Lung (tissue), 12 donors: ENCODE measurements around the gene PDIA6. TPM values are rescaled to one million over a fixed set of nuclear protein-coding genes. Genes with fewer than 3 reads are reported as not detected.

Source experiments
- ATAC-seq: fragments of 200-7000 bp; cut with Tn5 transposase; one replicate; pipeline ENCODE4 v1.9.1; 2020; ENCODE audit warnings: moderate number of reproducible peaks; ENCODE audit not compliant: insufficient read depth, low FRiP score
- DNase-seq, 3 donors: peaks; one replicate each; pipeline ENCODE4 v3.0.0-alpha.2; 2013 to 2017
- H3K27ac ChIP-seq, 2 donors: one replicate each; pipeline ENCODE4 v1.5.1; 2013; ENCODE audit warnings: mild to moderate bottlenecking in 2 of 2, moderate library complexity in 2 of 2, control low read depth in 1 of 2, inconsistent platforms in 1 of 2, low read depth in 1 of 2, low read length in 1 of 2
- H3K27me3 ChIP-seq, 3 donors: one replicate each; pipeline ENCODE4 v1.5.1; 2013; ENCODE audit warnings: low read length in 2 of 3; ENCODE audit not compliant: control insufficient read depth in 3 of 3, insufficient read depth in 3 of 3
- H3K36me3 ChIP-seq, 4 donors: one replicate each; pipeline ENCODE4 v1.5.1; 2013; ENCODE audit warnings: low read length in 4 of 4, mild to moderate bottlenecking in 1 of 4, moderate library complexity in 1 of 4; ENCODE audit not compliant: control insufficient read depth in 4 of 4, insufficient read depth in 4 of 4
- H3K4me1 ChIP-seq, 5 donors: one replicate each; pipeline ENCODE4 v1.5.1; 2013; ENCODE audit warnings: low read length in 5 of 5, mild to moderate bottlenecking in 2 of 5, moderate library complexity in 1 of 5; ENCODE audit not compliant: control insufficient read depth in 5 of 5, insufficient read depth in 5 of 5
- H3K4me3 ChIP-seq: one replicate; pipeline ENCODE4 v1.5.1; 2013; ENCODE audit warnings: mild to moderate bottlenecking, control low read depth, moderate library complexity
- H3K9ac ChIP-seq, 2 donors: one replicate each; pipeline ENCODE4 v1.5.1; 2013; ENCODE audit warnings: low read length in 2 of 2, control low read depth in 1 of 2; ENCODE audit not compliant: insufficient read depth in 1 of 2
- H3K9me3 ChIP-seq, 4 donors: one replicate each; pipeline ENCODE4 v1.5.1; 2013; ENCODE audit warnings: low read length in 3 of 4, mild to moderate bottlenecking in 1 of 4, moderate library complexity in 1 of 4; ENCODE audit not compliant: control insufficient read depth in 4 of 4, insufficient read depth in 3 of 4
- WGBS, 2 donors: extraction: QIAGEN DNeasy Blood & Tissue Kit; methylation state at CpG; one replicate each; pipeline ENCODE4 v1.1.7; 2013; 5-methylcytosine and 5-hydroxymethylcytosine counted together
- polyA plus RNA-seq, 2 donors: library from polyadenylated mRNA; stranded (reverse); fragments of 200-250 nt; gene quantifications; one replicate each; pipeline ENCODE4 v1.2.1, GENCODE V29; 2013
- total RNA-seq, 2 donors: library from RNA; depleted of rRNA in 1 of 2; stranded (reverse); fragments of >200 nt in 1 of 2; gene quantifications; one replicate each; pipeline ENCODE4 v1.2.1, GENCODE V29; 2014 to 2021
- TF ChIP-seq, protein P1 (sequence below): IDR thresholded peaks from 2 replicates; pipeline ENCODE4 v1.5.1; 2012; ENCODE audit warnings: mild to moderate bottlenecking; ENCODE audit errors: control extremely low read depth, extremely low read depth
- donor health status: control.
- donor health status: control.
- donor health status: Bipolar disorder and iron deficiency.
- donor health status: healthy.
- donor health status: DM: yes; HTN: yes; CAD: no.

PDIA6 gene
- total and polyA plus RNA-seq, 4 donors = 70.1 to 341 (median 189) TPM

DNA sequence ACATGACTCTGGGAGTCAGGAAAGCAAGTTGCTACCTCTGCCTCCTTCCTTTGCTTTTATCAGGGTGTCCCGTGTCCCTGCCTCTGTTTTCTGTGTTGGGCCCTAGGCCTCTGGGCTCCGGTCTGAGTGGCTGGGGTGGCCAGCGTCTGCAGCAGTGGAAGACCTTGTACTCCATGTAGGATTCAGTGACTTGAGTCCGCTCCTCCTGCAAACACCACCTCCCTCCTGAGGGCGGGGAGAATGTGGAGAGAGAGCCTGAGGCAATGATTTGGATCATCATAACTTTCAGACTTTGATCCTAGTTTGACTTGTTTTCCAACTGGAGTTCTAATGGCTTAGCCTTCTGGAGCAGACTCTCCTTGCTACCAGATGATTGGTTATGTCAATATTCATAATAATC, 60.3 kb downstream of the PDIA6 start:
- H3K36me3 ChIP-seq = no peaks in the 10 kb centered on the region
- H3K27ac ChIP-seq = no peak overlapping the region
- no peaks in the 10 kb centered on the region for H3K4me1 ChIP-seq
- no peaks in the 10 kb centered on the region for H3K9me3 ChIP-seq
- ATAC-seq (no peak), DNase-seq (no peak)
- no peak overlapping the region for H3K9ac ChIP-seq
- H3K4me3 ChIP-seq = no peak overlapping the region
- H3K27me3 ChIP-seq = peaks cover 0 to 4% (median 0%) of the 10 kb centered on the region in 3 donors
- WGBS, 2 donors = 89 to 98% methylated on average over 5 of the region's 5 CpGs
- TF ChIP-seq, protein P1, sequence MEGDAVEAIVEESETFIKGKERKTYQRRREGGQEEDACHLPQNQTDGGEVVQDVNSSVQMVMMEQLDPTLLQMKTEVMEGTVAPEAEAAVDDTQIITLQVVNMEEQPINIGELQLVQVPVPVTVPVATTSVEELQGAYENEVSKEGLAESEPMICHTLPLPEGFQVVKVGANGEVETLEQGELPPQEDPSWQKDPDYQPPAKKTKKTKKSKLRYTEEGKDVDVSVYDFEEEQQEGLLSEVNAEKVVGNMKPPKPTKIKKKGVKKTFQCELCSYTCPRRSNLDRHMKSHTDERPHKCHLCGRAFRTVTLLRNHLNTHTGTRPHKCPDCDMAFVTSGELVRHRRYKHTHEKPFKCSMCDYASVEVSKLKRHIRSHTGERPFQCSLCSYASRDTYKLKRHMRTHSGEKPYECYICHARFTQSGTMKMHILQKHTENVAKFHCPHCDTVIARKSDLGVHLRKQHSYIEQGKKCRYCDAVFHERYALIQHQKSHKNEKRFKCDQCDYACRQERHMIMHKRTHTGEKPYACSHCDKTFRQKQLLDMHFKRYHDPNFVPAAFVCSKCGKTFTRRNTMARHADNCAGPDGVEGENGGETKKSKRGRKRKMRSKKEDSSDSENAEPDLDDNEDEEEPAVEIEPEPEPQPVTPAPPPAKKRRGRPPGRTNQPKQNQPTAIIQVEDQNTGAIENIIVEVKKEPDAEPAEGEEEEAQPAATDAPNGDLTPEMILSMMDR = no peak

DNA sequence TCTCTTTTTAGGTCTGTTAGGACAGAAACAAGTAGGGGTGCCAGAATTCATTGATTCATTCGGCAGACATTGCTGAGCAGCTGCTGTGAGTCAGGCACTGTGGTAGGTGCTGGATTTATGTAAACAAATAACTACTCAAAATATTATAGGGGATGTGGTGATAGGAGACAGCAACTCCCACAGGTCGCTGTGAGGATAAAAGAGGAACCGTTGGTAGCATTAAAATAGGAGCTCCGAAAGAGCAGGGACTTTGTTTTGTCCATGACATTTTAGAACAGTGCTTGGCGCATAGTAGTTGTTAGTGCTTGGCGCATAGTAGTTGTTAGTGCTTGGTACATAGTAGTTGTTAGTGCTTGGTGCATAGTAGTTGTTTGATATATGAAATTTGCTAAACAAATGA, 62.0 kb downstream of the PDIA6 start:
- WGBS, 2 donors = 82 to 87% methylated on average over 6 of the region's 6 CpGs
- ATAC-seq (no peak), DNase-seq (no peak)
- Histone ChIP-seq H3K36me3 (no peaks in the 10 kb centered on the region), H3K4me3 (no peak overlapping the region), H3K9me3 (no peaks in the 10 kb centered on the region), H3K27me3 (peaks cover 0 to 4% (median 0%) of the 10 kb centered on the region in 3 donors), H3K27ac (no peak overlapping the region), H3K4me1 (no peaks in the 10 kb centered on the region), H3K9ac (no peak overlapping the region)
- TF ChIP-seq, protein P1 = no peak

DNA sequence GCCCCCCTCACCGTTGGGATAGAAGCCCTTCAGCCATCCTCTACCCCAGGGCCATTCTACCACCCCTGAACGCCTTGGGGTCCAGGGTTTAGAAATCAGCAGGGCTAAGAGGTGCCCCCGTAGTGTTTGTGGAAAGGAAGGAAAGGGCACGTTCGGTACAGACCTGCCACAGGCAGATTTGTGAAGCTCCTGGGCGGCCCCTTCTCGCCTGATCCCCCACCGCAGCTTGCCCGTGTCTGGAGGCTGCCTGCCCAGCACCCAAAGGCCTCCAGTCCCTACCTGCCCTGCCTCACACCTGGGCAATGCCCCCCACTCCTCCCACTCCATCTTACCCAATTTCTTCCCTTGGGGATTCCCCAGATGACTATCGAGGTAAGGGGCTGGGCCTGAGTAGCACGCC, 69.9 kb downstream of the PDIA6 start:
- H3K4me1 ChIP-seq = no peaks in the 10 kb centered on the region
- no peak overlapping the region for H3K9ac ChIP-seq
- ATAC-seq (no peak), DNase-seq (no peak)
- H3K36me3 ChIP-seq = no peaks in the 10 kb centered on the region
- WGBS, 2 donors = 82 to 88% methylated on average over 11 of the region's 11 CpGs
- no peak overlapping the region for H3K4me3 ChIP-seq
- no peak overlapping the region for H3K27ac ChIP-seq
- no peaks in the 10 kb centered on the region for H3K27me3 ChIP-seq
- H3K9me3 ChIP-seq = no peaks in the 10 kb centered on the region
- TF ChIP-seq, protein P1 = no peak

DNA sequence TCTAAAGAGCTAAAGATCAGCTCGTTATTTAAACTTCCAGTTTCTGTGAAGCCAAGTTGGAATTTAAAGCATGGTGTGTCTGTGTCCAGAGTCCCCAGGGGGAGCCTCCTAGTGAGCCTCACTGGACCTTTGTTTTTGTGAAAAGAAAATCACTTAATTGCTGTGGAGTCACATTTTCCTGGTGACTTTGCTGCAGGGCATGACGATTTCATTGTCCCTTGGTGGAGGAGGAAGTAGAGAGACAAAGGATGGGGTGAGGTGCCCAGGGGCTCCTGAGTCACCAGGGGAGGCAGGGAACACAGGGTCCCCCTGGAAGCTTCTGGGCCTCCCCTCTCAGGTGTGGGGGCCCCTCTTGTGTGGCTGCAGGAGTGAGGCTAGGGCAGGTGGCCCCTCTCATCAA, 71.4 kb downstream of the PDIA6 start:
- Histone ChIP-seq H3K4me3 (no peak overlapping the region), H3K27me3 (no peaks in the 10 kb centered on the region), H3K4me1 (no peaks in the 10 kb centered on the region), H3K9ac (no peak overlapping the region), H3K9me3 (no peaks in the 10 kb centered on the region), H3K36me3 (no peaks in the 10 kb centered on the region), H3K27ac (no peak overlapping the region)
- no peak for ATAC-seq
- 52 to 63% methylated on average over 2 of the region's 2 CpGs for WGBS, 2 donors
- TF ChIP-seq, protein P1 = no peak
- no peak for DNase-seq
